OCI-M2 (cell line): ENCODE results near the gene LUC7L3.
A peak's percentile ranks its signal among the peaks of the same experiment; 100 is the strongest.
"Not testable (repeated sequence)": the region's sequence is repeated elsewhere in the genome, so short reads cannot be mapped to it uniquely, and the experiment has no call there.

Experiments used
- DNase-seq: peaks from one replicate; lab custom pipeline; 2025; ENCODE audit not compliant: unreplicated experiment; lab: John Stamatoyannopoulos, UW

Gene LUC7L3

GRCh38 chr17:50708050-50709000, 11.1 kb upstream of the LUC7L3 start:
- peak; percentile 60 for DNase-seq

GRCh38 chr17:50709053-50709452, 10.3 kb upstream of the LUC7L3 start:
- not testable (repeated sequence) for DNase-seq

GRCh38 chr17:50710025-50710424, 9.4 kb upstream of the LUC7L3 start:
- no peak for DNase-seq

GRCh38 chr17:50710650-50711049, 8.8 kb upstream of the LUC7L3 start:
- DNase-seq: no peak

GRCh38 chr17:50712641-50713040, 6.8 kb upstream of the LUC7L3 start:
- no peak for DNase-seq

- DNase-seq: no peak
Observed at GRCh38 chr17:50715471-50715870, 3.9 kb upstream of the LUC7L3 start.

GRCh38 chr17:50719924-50720794, 756 bp downstream of the LUC7L3 start:
- DNase-seq: no peak

- DNase-seq: no peak
Observed at GRCh38 chr17:50721194-50722010, 2.0 kb downstream of the LUC7L3 start.

- no peak for DNase-seq
Observed at GRCh38 chr17:50722746-50723145, 3.3 kb downstream of the LUC7L3 start.

- DNase-seq: not testable (repeated sequence)
Observed at GRCh38 chr17:50724622-50725021, 5.2 kb downstream of the LUC7L3 start.

- DNase-seq: no peak
Observed at GRCh38 chr17:50725769-50726655, 6.6 kb downstream of the LUC7L3 start.

GRCh38 chr17:50728112-50728429, 8.7 kb downstream of the LUC7L3 start:
- no peak for DNase-seq

- DNase-seq: no peak
Observed at GRCh38 chr17:50728881-50729765, 9.7 kb downstream of the LUC7L3 start.

- no peak for DNase-seq
Observed at GRCh38 chr17:50731575-50732460, 12.4 kb downstream of the LUC7L3 start.

GRCh38 chr17:50735287-50735686, 15.9 kb downstream of the LUC7L3 start:
- no peak for DNase-seq

GRCh38 chr17:50737118-50737698, 17.8 kb downstream of the LUC7L3 start:
- DNase-seq: no peak

- DNase-seq: no peak
Observed at GRCh38 chr17:50739098-50739497, 19.7 kb downstream of the LUC7L3 start.

GRCh38 chr17:50745631-50746030, 26.2 kb downstream of the LUC7L3 start:
- no peak for DNase-seq
